ENCODE results near the gene CASP3. TPM values are rescaled to one million over a fixed set of nuclear protein-coding genes. Genes with fewer than 3 reads are reported as not detected.
"Not testable (repeated sequence)": the region's sequence is repeated elsewhere in the genome, so short reads cannot be mapped to it uniquely, and the experiment has no call there.

CASP3 gene
- total RNA-seq, 4 donors from 2014 or later: 6.2 to 147 (median 35.1) TPM

GRCh38 chr4:184617600-184618196 is 31.5 kb downstream of the CASP3 start:
- Histone ChIP-seq H3K27me3 (no peaks in the 10 kb centered on the region), H3K36me3 (no peaks in the 10 kb centered on the region), H3K9me3 (no peaks in the 10 kb centered on the region), H3K4me3 (no peak overlapping the region), H3K27ac (no peak overlapping the region), H3K4me1 (no peaks in the 10 kb centered on the region)
- TF ChIP-seq EP300 (IDR thresholded peaks at IDR 0.05; ENCODE audit: low read depth): no peak
- intact Hi-C loops (cut with DNase I; ENCODE audit: low total_unique reads) (no loop called here), in situ Hi-C loops (cut with MboI; ENCODE audit: low pct_ligation_motif_present in 1 of 4, low pct_unique_long_range_greater_than_20kb in 1 of 4, low sequenced_read_pairs in 3 of 4) (no loop called here)
- 90 to 93% methylated on average over 2 to 9 of the region's 9 CpGs for WGBS, 2 donors (ENCODE audit: low coverage in 1 of 2)
- peak; percentile 11 for DNase-seq

GRCh38 chr4:184616633-184617551 is 32.4 kb downstream of the CASP3 start:
- intact Hi-C loops (cut with DNase I; ENCODE audit: low total_unique reads): no loop called here
- 71 to 78% methylated on average over 5 to 12 of the region's 12 CpGs for WGBS, 2 donors (ENCODE audit: low coverage in 1 of 2)
- no peaks in the 10 kb centered on the region for H3K9me3 ChIP-seq

GRCh38 chr4:184616168-184616567 is 33.1 kb downstream of the CASP3 start:
- H3K4me1 ChIP-seq; intact Hi-C loops (cut with DNase I; ENCODE audit: low total_unique reads); H3K27ac ChIP-seq; DNase-seq; H3K4me3 ChIP-seq; in situ Hi-C loops (cut with MboI; ENCODE audit: low pct_ligation_motif_present in 1 of 4, low pct_unique_long_range_greater_than_20kb in 1 of 4, low sequenced_read_pairs in 3 of 4); H3K36me3 ChIP-seq; H3K27me3 ChIP-seq; H3K9me3 ChIP-seq: not testable (repeated sequence)
- 81% methylated on average over 2 of the region's 2 CpGs for WGBS, 2 donors (ENCODE audit: low coverage in 1 of 2)

More at GRCh38 chr4:184616633-184617551, 32.4 kb downstream of the CASP3 start:
- in situ Hi-C loops (cut with MboI; ENCODE audit: low pct_ligation_motif_present in 1 of 4, low pct_unique_long_range_greater_than_20kb in 1 of 4, low sequenced_read_pairs in 3 of 4): no loop called here
- DNase-seq: peak; percentile 13
- H3K27me3 ChIP-seq: no peaks in the 10 kb centered on the region
- TF ChIP-seq POLR2A (IDR thresholded peaks at IDR 0.05) (no peak), POLR2AphosphoS5 (IDR thresholded peaks at IDR 0.05) (no peak), CTCF (IDR thresholded peaks at IDR 0.05) (no peak), EP300 (IDR thresholded peaks at IDR 0.05; ENCODE audit: low read depth) (no peak)
- H3K4me1 ChIP-seq: no peaks in the 10 kb centered on the region
- H3K36me3 ChIP-seq: no peaks in the 10 kb centered on the region
- no peak overlapping the region for H3K4me3 ChIP-seq
- peak overlapping the region in 1 of 4 donors; percentile 37 for H3K27ac ChIP-seq

- Histone ChIP-seq H3K27me3 (no peaks in the 10 kb centered on the region), H3K9me3 (no peaks in the 10 kb centered on the region), H3K4me1 (no peaks in the 10 kb centered on the region), H3K27ac (no peak overlapping the region), H3K36me3 (no peaks in the 10 kb centered on the region), H3K4me3 (no peak overlapping the region)
- DNase-seq: no peak
- 96% methylated on average over 3 of the region's 3 CpGs; no CpG with 5 or more reads in 1 of the 2 donors for WGBS, 2 donors (ENCODE audit: low coverage in 1 of 2)
- in situ Hi-C loops (cut with MboI; ENCODE audit: low pct_ligation_motif_present in 1 of 4, low pct_unique_long_range_greater_than_20kb in 1 of 4, low sequenced_read_pairs in 3 of 4) (no loop called here), intact Hi-C loops (cut with DNase I; ENCODE audit: low total_unique reads) (no loop called here)
- TF ChIP-seq POLR2AphosphoS5 (IDR thresholded peaks at IDR 0.05) (no peak), POLR2A (IDR thresholded peaks at IDR 0.05) (no peak), CTCF (IDR thresholded peaks at IDR 0.05) (no peak), EP300 (IDR thresholded peaks at IDR 0.05; ENCODE audit: low read depth) (no peak)
These were observed 34.7 kb downstream of the CASP3 start for GRCh38 chr4:184614509-184614908.

GRCh38 chr4:184613405-184613804 is 35.8 kb downstream of the CASP3 start:
- H3K27ac ChIP-seq: no peak overlapping the region
- H3K9me3 ChIP-seq: no peaks in the 10 kb centered on the region
- H3K4me3 ChIP-seq: no peak overlapping the region
- H3K36me3 ChIP-seq: no peaks in the 10 kb centered on the region
- no peak for DNase-seq
- intact Hi-C loops (cut with DNase I; ENCODE audit: low total_unique reads) (no loop called here), in situ Hi-C loops (cut with MboI; ENCODE audit: low pct_ligation_motif_present in 1 of 4, low pct_unique_long_range_greater_than_20kb in 1 of 4, low sequenced_read_pairs in 3 of 4) (no loop called here)
- WGBS, 2 donors (ENCODE audit: low coverage in 1 of 2): 64 to 90% methylated on average over 2 of the region's 2 CpGs
- no peaks in the 10 kb centered on the region for H3K27me3 ChIP-seq
- no peak for TF ChIP-seq EP300 (IDR thresholded peaks at IDR 0.05; ENCODE audit: low read depth)
- TF ChIP-seq POLR2AphosphoS5 (IDR thresholded peaks at IDR 0.05): no peak
- TF ChIP-seq CTCF (IDR thresholded peaks at IDR 0.05): no peak
- TF ChIP-seq POLR2A (IDR thresholded peaks at IDR 0.05): no peak
- no peaks in the 10 kb centered on the region for H3K4me1 ChIP-seq
